T-helper 1 cell (primary cell): ENCODE measurements around the gene PCNX2.
"Not testable (repeated sequence)": the region's sequence is repeated elsewhere in the genome, so short reads cannot be mapped to it uniquely, and the experiment has no call there.

Source experiments
- DNase-seq, 5 donors: peaks; one replicate each; pipeline ENCODE4 v3.0.0-alpha.2; 2012 to 2020

Gene PCNX2

DNA sequence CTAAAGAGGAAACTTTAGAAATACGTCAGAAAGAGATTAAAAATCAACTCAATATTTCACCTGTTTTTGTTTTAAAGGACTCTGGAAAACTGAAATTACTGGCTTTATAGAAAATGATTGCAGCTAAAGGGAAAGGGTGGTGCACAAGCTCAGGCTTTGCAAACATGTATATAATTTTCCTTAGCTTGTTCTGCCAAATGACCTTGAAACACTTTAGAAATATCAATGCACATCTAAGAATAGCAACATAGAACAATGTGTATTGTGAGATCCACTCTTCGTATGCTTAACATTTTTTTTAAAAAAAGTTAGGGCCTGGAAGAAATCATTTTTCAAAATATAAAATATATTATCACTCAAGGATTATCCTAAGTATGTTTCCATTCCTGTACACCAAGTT, 201.3 kb downstream of the PCNX2 start:
- DNase-seq, result no peak

DNA sequence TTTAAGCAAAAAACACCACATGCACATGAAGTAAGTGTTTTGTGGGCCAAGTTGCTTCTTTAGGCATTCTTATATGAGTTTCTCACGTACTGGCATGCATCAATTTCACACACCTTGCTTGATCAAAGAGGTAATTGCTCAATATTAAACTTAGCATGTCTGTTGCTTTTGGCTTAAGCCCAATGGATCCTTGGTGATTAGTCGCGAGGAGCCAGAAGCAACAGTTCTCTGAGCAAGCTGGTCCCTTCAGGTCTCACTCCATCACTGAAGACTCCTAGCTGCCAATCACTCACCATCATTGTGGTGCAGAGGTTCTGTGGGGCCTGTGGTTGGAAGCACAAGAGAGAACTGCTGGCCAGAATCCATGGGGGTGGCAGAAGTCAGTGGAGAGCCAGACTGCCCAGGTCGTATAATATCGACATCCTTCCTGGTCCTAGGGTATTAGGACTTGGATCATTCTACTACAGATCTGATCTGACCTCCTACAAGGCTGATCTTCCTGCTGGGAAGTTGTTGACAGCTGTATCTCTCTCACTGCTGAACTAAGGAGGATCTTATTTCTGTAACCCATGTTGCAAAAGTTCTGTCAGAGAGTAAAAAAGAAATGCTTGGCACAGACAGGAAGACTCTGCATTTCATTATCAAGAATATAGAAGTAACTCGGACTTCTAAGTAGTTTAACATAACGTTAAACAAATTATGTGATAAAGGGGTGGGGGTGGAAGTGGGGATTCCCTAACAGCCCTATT, 204.6 kb downstream of the PCNX2 start:
- DNase-seq, result no peak

DNA sequence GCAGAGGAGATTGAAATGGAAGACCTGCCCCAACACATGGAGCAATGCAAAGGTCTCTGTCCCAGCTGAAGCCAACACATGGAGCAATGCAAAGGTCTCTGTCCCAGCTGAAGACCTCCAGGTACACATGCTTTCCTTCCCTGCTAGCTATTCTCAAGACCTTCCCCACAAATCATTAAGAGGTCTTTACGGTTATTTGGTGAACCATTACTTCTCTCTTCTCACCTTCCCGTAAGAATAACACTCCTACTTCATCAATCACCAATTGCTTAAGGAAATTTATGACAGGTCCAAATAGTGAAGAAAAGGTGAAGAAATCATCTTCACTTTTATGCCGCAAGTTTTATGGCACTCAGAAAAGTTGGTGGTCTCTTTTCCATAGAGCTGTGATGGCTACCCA, 206.3 kb downstream of the PCNX2 start:
- no peak for DNase-seq

DNA sequence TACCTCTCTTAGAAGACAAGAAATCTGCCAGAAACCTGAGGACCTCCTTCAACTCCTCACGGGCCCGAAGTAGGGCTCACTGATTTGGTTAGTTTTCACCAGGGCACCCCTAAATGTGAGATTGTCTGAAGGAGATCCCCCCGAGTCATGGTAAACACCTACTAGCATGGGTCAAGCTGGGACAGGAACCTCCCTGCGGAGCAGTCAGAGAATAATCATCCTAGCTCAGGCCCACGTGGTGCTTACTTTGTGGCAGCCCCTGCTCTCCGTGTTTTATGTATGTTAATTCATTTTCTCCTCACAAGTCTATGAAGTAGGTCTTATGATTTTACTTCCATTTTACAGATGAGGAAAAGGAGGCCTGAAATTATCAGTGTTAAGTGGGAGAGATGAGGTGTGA, 206.9 kb downstream of the PCNX2 start:
- DNase-seq, result no peak

DNA sequence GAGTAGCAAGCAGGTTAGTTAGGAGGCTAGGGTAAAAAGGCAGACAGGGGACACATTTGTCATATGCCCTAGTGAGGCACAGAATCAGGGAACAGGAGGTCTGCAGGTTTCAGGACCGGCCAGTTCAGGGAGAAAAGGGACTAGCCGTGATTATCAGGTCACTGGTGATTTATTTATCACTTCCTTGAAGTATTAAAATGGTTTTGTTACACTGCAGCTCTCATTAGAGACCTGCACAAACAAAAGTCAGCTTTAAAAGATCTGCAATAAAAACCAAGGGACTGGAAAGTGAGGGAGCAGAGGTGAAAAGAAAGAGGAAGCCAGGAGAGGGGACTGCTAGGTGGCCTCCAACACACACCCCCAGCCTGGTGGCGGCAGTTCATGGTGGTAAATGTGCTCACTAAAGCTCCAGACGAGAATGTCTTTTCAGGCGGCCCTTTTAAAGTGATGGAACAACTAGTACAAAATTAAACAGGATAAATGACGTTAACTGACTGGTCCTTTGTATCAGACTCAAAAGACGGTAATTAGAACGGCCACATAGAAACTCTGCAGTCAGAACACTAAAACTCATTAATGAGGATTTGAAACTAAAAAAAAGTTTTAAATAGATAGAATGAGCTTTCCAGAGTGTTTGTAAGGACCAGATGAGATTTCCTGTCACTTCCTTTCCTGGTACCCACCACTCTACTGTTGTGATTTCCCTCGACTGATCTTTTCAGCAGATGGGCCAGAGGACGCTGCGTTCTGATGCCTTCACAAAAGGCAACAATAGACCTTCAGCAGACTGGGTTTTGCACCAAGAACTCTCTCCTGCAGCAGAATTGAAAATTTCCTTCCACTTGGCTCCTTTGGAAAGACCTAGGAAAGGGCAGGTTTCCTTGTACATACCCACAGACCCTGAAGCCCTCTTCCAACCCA, 208.3 kb downstream of the PCNX2 start:
- no peak for DNase-seq

DNA sequence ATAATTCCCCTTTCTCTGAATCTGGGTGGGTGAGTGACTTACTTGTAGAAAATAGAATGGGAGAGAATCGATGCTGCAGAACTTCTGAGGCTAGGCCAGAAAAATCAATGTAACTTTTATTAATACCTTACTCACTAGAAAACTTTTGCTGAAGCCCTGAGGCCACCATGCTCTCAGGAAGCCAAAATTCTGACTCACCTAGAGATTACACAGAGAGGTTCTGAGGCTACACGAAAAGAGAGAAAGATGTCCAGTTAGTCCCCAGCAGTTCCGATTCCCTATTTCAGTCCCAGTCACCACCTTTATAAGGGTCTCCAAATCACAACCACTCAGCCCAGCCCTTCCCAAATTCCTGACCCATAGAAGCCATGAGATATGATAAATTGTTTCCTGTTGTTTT, 210.0 kb downstream of the PCNX2 start:
- no peak for DNase-seq

DNA sequence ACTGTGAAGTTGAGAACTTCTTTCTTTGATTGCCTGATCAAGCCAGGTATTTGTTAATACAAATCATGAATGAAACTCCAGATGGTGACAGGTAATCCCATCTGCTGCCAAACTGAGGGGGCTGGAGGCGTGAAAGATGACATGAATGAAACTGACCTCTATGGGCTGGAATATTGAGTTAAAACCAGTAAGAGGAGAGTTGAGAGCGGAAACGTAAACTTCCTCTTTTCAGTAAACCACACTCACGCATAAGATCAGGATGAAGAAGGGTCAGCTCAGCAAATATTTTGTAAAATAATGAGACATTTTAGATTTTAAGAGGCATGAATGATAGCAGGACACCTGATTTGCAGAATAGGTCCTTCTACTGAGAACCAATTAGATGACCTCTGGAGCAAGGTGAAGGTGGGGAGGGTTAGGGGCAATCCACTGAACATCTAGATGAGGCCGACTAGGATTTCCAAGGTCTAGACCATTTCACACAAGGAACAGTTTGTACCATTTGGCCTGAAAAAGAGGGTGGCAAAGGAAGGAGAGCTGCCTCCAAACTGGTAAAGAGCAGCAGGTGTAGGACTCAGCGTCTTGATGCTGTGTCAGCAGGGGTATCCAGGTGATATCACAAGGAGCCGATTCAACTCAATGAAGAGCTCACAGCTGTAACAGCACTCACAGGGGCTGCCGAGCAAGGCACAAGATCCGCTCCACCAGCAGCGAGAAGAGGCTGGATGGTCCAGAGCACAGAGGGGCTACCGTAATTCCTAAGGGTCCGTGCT, 212.6 kb downstream of the PCNX2 start:
- DNase-seq, result no peak

DNA sequence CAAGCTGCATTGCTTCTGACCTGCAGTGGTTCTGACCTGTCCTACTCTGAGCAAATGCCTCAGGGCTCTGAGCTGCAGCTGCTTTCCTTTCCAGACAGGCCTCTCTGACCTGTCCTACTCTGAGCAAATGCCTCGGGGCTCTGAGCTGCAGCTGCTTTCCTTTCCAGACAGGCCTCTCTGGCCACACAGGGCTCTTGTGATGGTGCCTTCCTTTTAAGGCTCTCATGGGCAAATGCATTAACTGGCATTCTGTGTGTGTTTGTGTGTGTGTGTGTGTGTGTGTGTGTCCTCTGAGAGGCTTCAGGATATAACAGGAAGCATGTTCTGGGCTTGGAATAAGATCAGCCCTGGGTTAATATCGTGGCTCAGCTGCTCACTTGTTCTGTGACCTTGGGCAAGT, 213.8 kb downstream of the PCNX2 start:
- no peak for DNase-seq

DNA sequence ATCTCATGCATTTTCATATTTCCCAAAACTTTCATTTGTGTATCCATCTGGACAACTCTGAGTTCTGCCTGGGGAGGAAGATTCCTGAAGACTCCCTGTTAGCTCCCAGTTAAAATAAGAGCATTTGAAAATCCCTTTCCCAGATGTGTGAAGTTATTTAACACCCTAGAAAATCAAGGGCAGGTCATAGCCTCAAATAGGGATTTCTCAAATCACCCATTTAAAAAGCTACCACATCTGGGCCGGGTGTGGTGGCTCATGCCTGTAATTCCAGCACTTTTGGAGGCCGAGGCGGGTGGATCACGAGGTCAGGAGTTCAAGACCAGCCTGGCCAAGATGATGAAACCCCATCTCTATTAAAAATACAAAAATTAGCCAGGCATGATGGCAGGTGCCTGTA, 214.7 kb downstream of the PCNX2 start:
- not testable (repeated sequence) for DNase-seq

DNA sequence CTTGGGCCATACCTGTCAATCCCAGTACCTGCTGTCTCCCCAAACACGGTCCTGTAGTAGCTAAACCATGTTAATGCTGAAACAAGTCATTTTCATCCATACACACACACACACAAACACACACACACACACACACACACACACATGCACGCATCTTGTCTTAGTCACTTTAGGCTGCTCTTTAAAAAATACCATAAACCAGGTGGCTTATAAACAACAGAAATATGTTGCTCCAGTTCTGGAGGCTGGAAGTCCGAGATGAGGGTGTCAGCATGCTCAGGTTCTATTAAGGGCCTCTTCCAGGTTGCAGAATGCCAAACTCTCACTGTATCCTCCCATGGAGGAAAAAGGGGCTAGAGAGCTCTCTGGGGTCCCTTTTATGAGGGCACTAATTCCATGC, 215.2 kb downstream of the PCNX2 start:
- DNase-seq, result no peak

DNA sequence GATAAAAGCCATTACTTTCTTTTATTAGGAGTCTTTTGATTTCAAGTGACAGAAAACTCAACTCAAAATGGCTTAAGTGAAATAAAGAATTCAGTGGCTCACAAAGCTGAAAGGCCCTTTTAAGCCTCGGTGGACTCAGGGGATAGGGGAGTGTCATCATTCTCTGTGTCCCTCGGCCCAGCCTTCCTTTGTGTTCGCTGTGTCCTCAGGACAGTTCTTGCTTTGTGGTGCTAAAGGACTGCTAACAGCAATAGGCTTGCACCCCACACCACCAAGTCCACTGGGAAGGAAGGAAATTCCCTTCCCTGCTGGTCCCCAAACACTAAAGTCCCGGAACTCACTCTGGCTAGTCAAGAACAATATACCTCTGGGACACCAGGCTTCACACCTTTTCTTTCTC, 216.0 kb downstream of the PCNX2 start:
- DNase-seq, result no peak

DNA sequence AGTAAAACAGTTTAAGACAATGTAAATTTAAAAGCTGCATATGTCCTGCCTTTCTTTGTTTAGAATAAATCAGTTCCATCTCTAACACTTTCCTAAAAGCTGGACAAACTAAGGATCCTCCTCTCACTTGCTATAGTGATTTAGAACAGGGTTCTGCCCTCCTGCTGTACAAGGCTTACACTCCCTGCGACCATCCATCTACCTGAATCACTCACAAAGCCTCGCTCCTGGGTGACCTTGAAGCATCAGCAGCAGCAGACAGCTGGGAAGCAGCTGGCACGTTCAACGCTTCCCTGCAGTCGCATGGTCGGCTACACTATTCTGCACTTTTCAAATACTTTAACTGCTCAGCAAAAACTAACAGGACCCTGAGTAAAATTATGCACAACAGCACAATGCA, 217.1 kb downstream of the PCNX2 start:
- no peak for DNase-seq

DNA sequence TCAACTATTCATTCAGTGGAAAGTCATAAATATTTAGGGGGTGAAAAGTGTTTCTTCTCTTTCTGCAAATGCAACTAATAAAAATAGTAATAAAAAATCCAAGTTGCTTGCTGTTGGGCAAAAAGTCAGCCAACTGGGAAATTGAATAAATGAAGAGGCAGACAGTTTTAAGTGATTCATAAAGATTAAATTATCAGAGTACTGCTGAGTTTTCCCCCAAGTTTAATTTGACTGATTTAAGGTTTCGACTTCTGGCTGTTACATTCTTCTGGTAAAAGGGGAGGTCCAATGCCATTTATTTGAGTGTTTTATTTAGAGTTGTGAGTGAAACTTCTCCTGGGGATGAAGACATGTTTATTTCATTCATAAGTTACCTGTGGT, 219.6 kb downstream of the PCNX2 start:
- no peak for DNase-seq

DNA sequence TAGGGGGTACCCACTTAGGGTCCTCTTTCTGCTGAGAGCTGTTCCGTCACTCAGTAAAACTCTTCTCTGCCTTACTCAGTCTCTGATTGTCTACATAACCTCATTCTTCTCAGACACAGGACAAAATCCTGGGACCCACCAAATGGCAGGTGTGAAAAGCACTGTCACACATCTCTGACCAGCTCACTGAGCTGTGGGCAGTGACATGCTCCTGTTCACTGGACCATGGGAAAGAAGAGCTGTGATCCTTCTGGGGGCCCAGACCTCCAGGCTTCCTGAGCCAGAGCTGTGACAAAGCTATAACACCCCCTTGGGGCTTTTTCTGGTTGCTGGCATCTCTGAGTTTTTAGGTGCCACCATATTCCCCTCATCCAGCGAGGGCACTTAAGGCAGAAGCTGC, 229.4 kb downstream of the PCNX2 start:
- no peak for DNase-seq

DNA sequence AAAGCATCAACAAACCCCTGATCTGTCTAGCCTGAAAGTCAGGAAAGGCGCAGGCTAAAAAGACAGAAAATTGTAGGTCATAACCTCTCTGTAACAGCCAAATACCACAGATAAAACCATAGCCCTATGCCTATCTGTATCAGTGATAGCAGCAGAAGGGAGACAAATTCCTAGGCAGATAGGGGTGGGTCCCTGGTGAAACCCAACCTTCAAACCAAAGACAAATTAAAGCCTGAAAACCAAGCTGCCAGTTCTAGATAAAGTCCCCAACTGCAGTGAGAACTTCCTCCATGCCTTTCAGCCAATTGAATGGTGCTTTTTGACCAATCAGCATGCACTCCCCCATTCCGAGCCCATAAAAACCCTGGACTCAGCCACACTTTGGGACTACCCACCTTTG, 229.8 kb downstream of the PCNX2 start:
- DNase-seq, result no peak

DNA sequence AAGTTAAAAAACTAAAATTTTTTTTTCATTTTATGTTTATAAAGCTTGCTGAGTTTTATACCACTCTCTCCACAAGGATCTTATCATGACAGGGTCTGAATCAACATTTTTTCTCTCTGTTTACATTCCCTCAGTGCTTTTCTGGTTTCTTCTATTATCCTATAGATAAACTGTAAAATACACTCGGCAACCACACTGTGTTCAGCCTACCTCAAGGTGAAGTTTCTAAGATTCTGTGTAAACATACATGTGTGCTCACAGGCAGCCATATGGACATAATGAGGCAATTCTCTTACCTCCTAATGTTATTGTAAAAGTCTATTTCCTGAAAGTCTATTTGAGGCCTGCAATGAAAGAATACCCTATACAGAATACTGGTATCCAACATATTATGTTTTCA, 230.5 kb downstream of the PCNX2 start:
- no peak for DNase-seq

DNA sequence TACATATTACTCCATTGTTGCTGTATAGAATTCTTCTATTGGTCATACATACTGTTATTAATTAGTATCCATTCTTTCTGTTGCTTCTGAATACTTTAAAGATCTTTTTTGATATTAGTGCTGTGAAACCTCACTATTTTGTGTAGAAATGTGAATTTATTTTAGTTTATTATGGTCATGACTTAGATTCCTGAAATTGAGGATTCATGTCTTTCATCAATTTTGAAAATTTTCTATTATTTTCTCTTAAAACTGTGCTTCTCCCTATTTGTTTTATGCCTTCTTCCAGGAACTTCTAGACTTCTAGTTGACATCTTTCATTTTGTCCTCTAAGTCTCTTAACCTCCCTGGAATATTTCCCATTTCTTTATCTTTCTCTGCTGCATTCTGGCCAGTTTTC, 232.1 kb downstream of the PCNX2 start:
- DNase-seq, result no peak

DNA sequence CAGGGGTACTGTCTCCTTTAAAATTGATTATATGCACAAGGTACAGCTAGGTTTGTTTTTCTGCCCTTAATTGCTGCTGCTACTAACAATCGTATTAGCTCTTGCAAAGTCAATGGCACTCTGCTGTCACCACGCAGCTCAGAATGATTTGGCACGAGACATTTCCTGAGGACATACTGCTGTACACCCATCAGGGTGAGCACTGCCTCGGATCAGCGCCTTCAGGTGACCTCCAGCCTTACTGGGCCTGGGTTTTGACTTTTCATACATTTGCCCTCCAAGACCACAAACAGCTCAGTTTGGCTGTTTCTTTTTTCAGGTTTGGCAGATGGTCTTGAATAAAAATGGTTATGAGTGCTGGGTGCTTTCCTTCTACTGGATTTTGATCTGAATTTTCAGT, 234.3 kb downstream of the PCNX2 start:
- DNase-seq, result no peak

DNA sequence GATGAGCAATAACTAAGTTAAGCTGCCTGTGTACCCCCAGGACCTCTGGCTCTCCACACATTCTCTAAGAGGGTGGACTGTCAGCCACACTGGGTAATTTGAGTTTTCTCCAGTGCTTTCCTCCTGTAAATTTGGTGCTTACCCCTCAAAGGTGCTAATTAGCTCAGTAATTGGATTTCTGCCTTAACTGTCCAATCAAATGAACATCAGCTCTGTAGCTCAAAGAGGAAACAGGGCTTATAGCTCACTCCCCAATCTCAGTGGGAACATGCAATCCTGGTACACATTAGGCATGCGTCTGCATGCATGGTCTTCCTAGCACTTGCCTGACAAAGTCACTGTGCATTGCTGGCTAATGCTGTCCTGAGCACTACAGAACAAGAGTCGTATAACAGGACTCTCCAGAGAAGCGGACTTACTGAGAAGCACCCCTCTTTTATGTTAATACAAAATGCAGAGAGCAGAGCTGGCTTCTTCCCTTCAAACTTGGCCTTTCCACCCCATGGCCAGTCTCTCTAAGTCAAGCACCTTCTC, 235.0 kb downstream of the PCNX2 start:
- DNase-seq, result no peak

DNA sequence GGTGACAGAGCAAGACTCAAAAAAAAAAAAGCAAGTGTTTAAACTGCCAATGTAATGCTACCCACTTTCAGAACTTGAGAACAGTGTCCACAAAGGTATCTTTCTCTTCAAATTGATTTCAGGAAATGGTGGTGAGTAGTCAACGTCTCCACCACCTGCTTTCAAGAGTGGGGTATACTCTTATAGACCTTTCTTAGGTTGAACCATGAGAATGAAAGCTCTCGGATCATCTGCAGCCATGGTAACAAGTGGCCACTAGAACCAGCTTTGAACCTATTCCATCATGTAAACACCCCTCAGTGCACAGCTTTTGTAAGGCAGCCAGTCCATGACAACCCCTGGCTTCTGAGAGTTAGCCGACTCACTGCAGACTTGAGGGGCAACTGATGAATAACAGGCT, 237.7 kb downstream of the PCNX2 start:
- no peak for DNase-seq

DNA sequence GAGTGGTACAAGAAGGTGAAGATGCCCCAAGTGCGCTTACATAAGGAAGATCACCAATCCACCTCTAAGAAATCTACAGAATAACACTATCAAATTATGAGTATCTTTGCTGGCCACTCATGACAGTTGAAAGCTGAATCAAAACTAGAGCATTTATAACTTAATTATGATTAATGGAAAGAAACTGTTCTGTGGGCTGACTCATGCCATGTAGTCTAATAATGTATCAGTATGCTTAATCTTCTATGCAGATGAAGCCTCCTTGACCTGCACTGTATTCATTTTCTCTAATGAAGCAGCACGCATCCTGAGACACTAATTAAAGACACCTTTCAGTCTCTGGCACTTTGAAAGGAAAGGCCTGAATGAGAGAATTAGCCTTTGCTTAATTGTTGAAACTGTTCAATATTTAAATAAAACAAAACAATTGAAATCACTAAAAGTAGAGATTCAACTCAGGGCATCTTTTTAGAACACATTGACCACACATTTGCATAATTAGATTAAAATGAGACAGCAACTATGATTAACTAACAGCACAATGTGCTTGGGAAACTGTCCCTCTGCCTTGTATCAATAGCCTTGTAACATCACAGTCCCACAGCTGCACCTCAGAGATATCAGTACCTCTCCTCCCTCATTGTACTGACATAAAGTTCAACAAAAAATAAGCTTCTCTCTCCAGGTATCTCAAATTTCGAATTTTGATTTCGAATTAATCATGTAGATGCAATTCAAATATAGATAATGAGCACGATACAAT, 239.5 kb downstream of the PCNX2 start:
- no peak for DNase-seq

DNA sequence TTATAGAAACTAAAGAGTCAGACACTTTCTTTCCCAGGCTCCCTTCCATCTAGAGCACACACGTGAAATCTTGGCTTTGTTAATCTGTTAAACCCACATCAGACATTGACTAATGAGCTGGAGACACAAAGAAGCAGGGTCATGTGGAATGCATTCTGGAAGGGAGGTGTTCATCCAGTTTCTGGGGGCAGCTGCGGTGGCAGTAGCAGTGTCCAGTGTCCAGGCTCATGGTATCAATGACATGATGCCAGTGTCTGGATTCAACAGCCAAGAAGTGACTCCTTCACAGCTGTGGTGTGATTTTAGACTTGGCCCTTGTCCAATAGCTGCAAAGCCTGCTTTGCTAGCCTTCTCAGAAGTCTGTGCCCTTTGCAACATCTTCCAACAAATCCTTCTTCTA, 249.9 kb downstream of the PCNX2 start:
- DNase-seq, result no peak

DNA sequence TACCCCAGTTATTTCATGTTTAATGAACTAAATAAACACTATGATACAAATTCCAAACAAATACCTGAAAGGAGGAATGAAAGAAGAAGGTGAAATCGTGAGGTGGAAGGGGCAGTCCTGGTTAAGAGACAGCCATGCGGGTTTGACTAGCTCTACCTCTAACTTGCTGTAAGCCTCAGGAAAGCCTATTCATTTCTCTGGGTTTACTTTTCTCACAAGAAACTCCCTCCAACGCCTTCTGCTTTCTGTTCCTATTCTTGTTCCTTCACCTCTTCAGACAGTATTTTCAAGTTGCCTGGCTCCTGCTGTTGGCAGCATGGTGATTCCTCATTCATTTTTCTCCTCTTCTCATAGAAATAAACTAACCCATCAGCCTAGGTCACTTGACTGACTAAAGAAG, 252.7 kb downstream of the PCNX2 start:
- DNase-seq, result no peak
